ENCODE results near the gene DUSP19. TPM values are rescaled to one million over a fixed set of nuclear protein-coding genes. Genes with fewer than 3 reads are reported as not detected.

Gene DUSP19
- total and polyA plus RNA-seq, 2 of the 13 experiments (the other 11 are each of a cell fraction or from before 2014, with no cell fraction given): 1.3 to 1.9 TPM

DNA sequence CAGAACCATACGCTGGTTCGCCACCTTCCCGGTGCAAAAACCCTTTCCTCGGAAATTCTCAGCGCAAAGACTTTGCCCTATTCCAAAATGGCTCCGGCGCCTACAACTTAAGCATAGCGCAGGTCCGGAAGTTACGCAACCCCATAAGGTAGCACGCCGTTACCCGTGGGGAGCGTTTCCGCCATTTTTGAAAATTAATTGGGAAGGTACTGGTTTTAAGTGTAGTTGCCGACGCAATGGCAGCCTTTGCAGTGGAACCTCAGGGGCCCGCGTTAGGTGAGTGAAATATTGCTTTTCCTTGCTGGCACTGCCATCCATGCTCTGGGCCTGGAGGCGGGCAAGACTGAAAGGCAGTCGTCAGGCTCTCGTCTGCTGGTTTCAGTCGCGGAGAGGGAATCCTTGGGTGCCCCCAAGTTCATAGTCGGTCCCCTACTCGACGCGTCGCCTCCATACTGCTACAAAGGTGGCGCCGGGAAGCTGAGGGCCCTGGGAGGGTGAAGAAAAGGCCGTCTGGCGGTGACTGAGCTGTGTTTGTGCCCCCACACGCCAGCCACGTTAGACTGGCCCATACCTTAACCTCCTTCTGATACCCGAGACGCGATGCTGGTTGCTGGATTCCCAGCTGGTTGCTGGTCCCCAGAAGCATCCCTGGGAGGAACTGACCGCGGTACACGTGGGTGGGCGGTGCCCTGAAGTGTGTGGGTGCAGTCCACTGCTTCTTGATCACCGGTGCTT lies 45.8 kb downstream of the DUSP19 start, which contains the start of gene NUP35 (continued):
- TF ChIP-seq, protein P1, sequence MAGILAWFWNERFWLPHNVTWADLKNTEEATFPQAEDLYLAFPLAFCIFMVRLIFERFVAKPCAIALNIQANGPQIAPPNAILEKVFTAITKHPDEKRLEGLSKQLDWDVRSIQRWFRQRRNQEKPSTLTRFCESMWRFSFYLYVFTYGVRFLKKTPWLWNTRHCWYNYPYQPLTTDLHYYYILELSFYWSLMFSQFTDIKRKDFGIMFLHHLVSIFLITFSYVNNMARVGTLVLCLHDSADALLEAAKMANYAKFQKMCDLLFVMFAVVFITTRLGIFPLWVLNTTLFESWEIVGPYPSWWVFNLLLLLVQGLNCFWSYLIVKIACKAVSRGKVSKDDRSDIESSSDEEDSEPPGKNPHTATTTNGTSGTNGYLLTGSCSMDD (CRISPR knock-in tag; IDR thresholded peaks at IDR 0.05): no peak
- TF ChIP-seq ZSCAN22 (CRISPR knock-in tag; IDR thresholded peaks at IDR 0.05): peak; percentile 36; the same call in 1 of the 2 replicates
- TF ChIP-seq ZNF484 (CRISPR knock-in tag; IDR thresholded peaks at IDR 0.05; ENCODE audit: borderline replicate concordance, low read depth): no peak
- 0 out of 2 replicates have a peak, but pooled peaks have one; percentile 35 for TF ChIP-seq RARG (CRISPR knock-in tag; IDR thresholded peaks at IDR 0.05; ENCODE audit: low read depth)
- no peak for TF ChIP-seq CAMTA2 (CRISPR knock-in tag; IDR thresholded peaks at IDR 0.05; ENCODE audit: borderline replicate concordance)
- peak; percentile 65 for TF ChIP-seq TEAD3 (CRISPR knock-in tag; optimal IDR thresholded peaks at IDR 0.05; ENCODE audit: borderline replicate concordance)
- TF ChIP-seq ZBTB3 (CRISPR knock-in tag; IDR thresholded peaks at IDR 0.05; ENCODE audit: borderline replicate concordance, low read depth): 0 out of 2 replicates have a peak, but pooled peaks have one; percentile 35
- TF ChIP-seq ADNP (CRISPR knock-in tag; IDR thresholded peaks at IDR 0.05): no peak
- peak; percentile 81 for TF ChIP-seq HIVEP1 (CRISPR knock-in tag; IDR thresholded peaks at IDR 0.05)
- peak; percentile 52 for TF ChIP-seq FOSL2 (CRISPR knock-in tag; IDR thresholded peaks at IDR 0.05)
- TF ChIP-seq, protein P2, sequence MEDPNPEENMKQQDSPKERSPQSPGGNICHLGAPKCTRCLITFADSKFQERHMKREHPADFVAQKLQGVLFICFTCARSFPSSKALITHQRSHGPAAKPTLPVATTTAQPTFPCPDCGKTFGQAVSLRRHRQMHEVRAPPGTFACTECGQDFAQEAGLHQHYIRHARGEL (CRISPR knock-in tag; IDR thresholded peaks at IDR 0.05): no peak
- TF ChIP-seq, protein P3, sequence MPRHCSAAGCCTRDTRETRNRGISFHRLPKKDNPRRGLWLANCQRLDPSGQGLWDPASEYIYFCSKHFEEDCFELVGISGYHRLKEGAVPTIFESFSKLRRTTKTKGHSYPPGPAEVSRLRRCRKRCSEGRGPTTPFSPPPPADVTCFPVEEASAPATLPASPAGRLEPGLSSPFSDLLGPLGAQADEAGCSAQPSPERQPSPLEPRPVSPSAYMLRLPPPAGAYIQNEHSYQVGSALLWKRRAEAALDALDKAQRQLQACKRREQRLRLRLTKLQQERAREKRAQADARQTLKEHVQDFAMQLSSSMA (CRISPR knock-in tag; IDR thresholded peaks at IDR 0.05): peak; percentile 41; the same call in 1 of the 2 replicates
- peak; percentile 80 for TF ChIP-seq TARDBP (CRISPR knock-in tag; IDR thresholded peaks at IDR 0.05)
- peak; percentile 89 for TF ChIP-seq KDM2A (CRISPR knock-in tag; IDR thresholded peaks at IDR 0.05; ENCODE audit: borderline replicate concordance, low read depth)
- TF ChIP-seq, protein P4, sequence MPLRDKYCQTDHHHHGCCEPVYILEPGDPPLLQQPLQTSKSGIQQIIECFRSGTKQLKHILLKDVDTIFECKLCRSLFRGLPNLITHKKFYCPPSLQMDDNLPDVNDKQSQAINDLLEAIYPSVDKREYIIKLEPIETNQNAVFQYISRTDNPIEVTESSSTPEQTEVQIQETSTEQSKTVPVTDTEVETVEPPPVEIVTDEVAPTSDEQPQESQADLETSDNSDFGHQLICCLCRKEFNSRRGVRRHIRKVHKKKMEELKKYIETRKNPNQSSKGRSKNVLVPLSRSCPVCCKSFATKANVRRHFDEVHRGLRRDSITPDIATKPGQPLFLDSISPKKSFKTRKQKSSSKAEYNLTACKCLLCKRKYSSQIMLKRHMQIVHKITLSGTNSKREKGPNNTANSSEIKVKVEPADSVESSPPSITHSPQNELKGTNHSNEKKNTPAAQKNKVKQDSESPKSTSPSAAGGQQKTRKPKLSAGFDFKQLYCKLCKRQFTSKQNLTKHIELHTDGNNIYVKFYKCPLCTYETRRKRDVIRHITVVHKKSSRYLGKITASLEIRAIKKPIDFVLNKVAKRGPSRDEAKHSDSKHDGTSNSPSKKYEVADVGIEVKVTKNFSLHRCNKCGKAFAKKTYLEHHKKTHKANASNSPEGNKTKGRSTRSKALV (CRISPR knock-in tag; IDR thresholded peaks at IDR 0.05): peak; percentile 80
- TF ChIP-seq ZNF101 (CRISPR knock-in tag; IDR thresholded peaks at IDR 0.05; ENCODE audit: borderline replicate concordance, low read depth): 0 out of 2 replicates have a peak, but pooled peaks have one; percentile 6
- TF ChIP-seq, protein P5, sequence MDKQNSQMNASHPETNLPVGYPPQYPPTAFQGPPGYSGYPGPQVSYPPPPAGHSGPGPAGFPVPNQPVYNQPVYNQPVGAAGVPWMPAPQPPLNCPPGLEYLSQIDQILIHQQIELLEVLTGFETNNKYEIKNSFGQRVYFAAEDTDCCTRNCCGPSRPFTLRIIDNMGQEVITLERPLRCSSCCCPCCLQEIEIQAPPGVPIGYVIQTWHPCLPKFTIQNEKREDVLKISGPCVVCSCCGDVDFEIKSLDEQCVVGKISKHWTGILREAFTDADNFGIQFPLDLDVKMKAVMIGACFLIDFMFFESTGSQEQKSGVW (CRISPR knock-in tag; IDR thresholded peaks at IDR 0.05; ENCODE audit: borderline replicate concordance): no peak
- no peak; the same call in 1 of the 2 replicates for TF ChIP-seq ZFP37 (CRISPR knock-in tag; IDR thresholded peaks at IDR 0.05; ENCODE audit: borderline replicate concordance)
- TF ChIP-seq, protein P6, sequence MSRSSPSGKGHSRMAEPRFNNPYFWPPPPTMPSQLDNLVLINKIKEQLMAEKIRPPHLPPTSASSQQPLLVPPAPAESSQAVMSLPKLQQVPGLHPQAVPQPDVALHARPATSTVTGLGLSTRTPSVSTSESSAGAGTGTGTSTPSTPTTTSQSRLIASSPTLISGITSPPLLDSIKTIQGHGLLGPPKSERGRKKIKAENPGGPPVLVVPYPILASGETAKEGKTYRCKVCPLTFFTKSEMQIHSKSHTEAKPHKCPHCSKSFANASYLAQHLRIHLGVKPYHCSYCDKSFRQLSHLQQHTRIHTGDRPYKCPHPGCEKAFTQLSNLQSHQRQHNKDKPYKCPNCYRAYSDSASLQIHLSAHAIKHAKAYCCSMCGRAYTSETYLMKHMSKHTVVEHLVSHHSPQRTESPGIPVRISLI (CRISPR knock-in tag; IDR thresholded peaks at IDR 0.05; ENCODE audit: borderline replicate concordance): no peak
- no peak for TF ChIP-seq MATR3 (CRISPR knock-in tag; IDR thresholded peaks at IDR 0.05)
- peak; percentile 57; the same call in 1 of the 2 replicates for TF ChIP-seq ZNF788 (CRISPR knock-in tag; IDR thresholded peaks at IDR 0.05; ENCODE audit: borderline replicate concordance)
- no peak for TF ChIP-seq CBX1 (IDR thresholded peaks at IDR 0.05; ENCODE audit: low read depth)
